HepG2 (cell line): ENCODE results near the gene DDX31. TPM values are rescaled to one million over a fixed set of nuclear protein-coding genes. Genes with fewer than 3 reads are reported as not detected.

Source experiments
- ATAC-seq: fragments of 200-7000 bp; cut with Tn5 transposase; 3 replicates; pipeline ENCODE4 v1.9.1; 2020; ENCODE audit warnings: mild to moderate bottlenecking, moderate library complexity
- BruUV-seq: library from RNA; stranded (reverse); fragments of 400-500 nt; replicated peaks from 2 replicates; lab custom pipeline; 2021; lab: Mats Ljungman, UMichigan
- CTCF ChIA-PET: fragments of 300-600 bp; formaldehyde crosslinking; extraction: SDS; loops from one replicate; lab custom pipeline; 2021; ENCODE audit warnings: low total read pairs, inconsistent platforms, low intra/inter-chr PET ratio; lab: Yijun Ruan, JAX
- POLR2A ChIA-PET: fragments of 350-600 bp; sonication (Branson Sonifier 250); formaldehyde crosslinking; loops from one replicate; lab custom pipeline; 2020; ENCODE audit warnings: antibody characterized with exemption, inconsistent platforms; lab: Yijun Ruan, JAX
- DNase-seq: peaks from one replicate; pipeline ENCODE4 v3.0.0-alpha.2; 2015; ENCODE audit warnings: low spot score
- FAIRE-seq: peaks from 3 replicates; lab custom pipeline; 2011; peaks lifted over from hg19 to GRCh38; lab: Jason Lieb, UNC
- H2AFZ ChIP-seq: one replicate; pipeline ENCODE4 v1.6.1; 2011; ENCODE audit warnings: low read length, inconsistent platforms
- H3K27ac ChIP-seq: fragments of 300-600 bp; 3 replicates; pipeline ENCODE4 v1.8.0; 2011; ENCODE audit warnings: mixed run types, mild to moderate bottlenecking, mixed read lengths, low read length, inconsistent platforms; ENCODE audit not compliant: insufficient read depth; ENCODE audit errors: extremely low read length
- H3K27me3 ChIP-seq, 2 experiments: fragments of 200-600 bp in 1 of 2; 2 replicates in 1 of 2; 3 replicates in 1 of 2; pipeline versions ENCODE4 v1.6.0 to v1.8.0; 2011; ENCODE audit warnings: low read length in 2 of 2, mild to moderate bottlenecking in 2 of 2, moderate library complexity in 2 of 2, inconsistent platforms in 1 of 2; ENCODE audit not compliant: insufficient read depth in 2 of 2, control insufficient read depth in 1 of 2
- H3K36me3 ChIP-seq, 2 experiments: fragments of 200-600 bp in 1 of 2; replicated peaks in 1 of 2; 2 replicates in 1 of 2; 3 replicates in 1 of 2; pipeline versions ENCODE4 v1.5.1 to v1.8.0; 2011; ENCODE audit warnings: low read length in 2 of 2, inconsistent platforms in 1 of 2; ENCODE audit not compliant: insufficient read depth in 2 of 2, control insufficient read depth in 1 of 2
- H3K4me1 ChIP-seq: 2 replicates; pipeline ENCODE4 v1.5.1; 2012; ENCODE audit warnings: low read length, inconsistent platforms; ENCODE audit not compliant: insufficient read depth
- H3K4me2 ChIP-seq: 2 replicates; pipeline ENCODE4 v1.6.0; 2011; ENCODE audit warnings: low read depth, low read length, inconsistent platforms
- H3K4me3 ChIP-seq, 3 experiments: fragments of 200-600 bp in 1 of 3; sonication (generic), shearing (Covaris generic) in 1 of 3; replicated peaks in 1 of 3; 2 replicates each; pipeline ENCODE4 v1.5.1; 2011 to 2016; ENCODE audit warnings: low read length in 3 of 3, inconsistent platforms in 2 of 3, low read depth in 2 of 3, mild to moderate bottlenecking in 2 of 3, control low read depth in 1 of 3, mixed read lengths in 1 of 3; ENCODE audit not compliant: insufficient read depth in 1 of 3
- H3K79me2 ChIP-seq: one replicate; pipeline ENCODE4 v1.6.1; 2011; ENCODE audit warnings: low read length, inconsistent platforms; ENCODE audit not compliant: insufficient read depth
- H3K9ac ChIP-seq: 2 replicates; pipeline ENCODE4 v1.6.0; 2011; ENCODE audit warnings: mild to moderate bottlenecking, low read depth, low read length, inconsistent platforms; ENCODE audit not compliant: insufficient read depth
- H3K9me3 ChIP-seq: 2 replicates; pipeline ENCODE4 v1.5.1; 2012; ENCODE audit warnings: mild to moderate bottlenecking, low read length
- H4K20me1 ChIP-seq: 2 replicates; pipeline ENCODE4 v1.6.0; 2011; ENCODE audit warnings: inconsistent platforms, mild to moderate bottlenecking, low read length, moderate library complexity; ENCODE audit not compliant: insufficient read depth
- ARNTL ChIP-seq: sonication (generic); formaldehyde crosslinking; IDR thresholded peaks from 2 replicates; pipeline ENCODE4 v1.4.0; 2020; ENCODE audit warnings: mild to moderate bottlenecking, missing genetic modification reagents
- BRCA1 ChIP-seq: sonication (generic); formaldehyde crosslinking; IDR thresholded peaks from 2 replicates; pipeline ENCODE4 v1.4.0; 2020; ENCODE audit warnings: missing genetic modification reagents
- HINFP ChIP-seq: sonication (generic); formaldehyde crosslinking; IDR thresholded peaks from 2 replicates; pipeline ENCODE4 v1.4.0; 2020; ENCODE audit warnings: low read depth, mild to moderate bottlenecking, missing genetic modification reagents
- HNRNPL ChIP-seq: fragments of 200-400 bp; formaldehyde crosslinking; IDR thresholded peaks from 2 replicates; pipeline ENCODE4 v1.6.1; 2017; ENCODE audit warnings: mild to moderate bottlenecking, low read depth, low read length
- NFATC3 ChIP-seq: sonication (generic); formaldehyde crosslinking; IDR thresholded peaks from 2 replicates; pipeline ENCODE4 v1.5.1; 2020; ENCODE audit warnings: mild to moderate bottlenecking, missing genetic modification reagents
- TAF1 ChIP-seq: sonication (generic); formaldehyde crosslinking; IDR thresholded peaks from 2 replicates; pipeline ENCODE4 v1.4.0; 2020; ENCODE audit warnings: missing genetic modification reagents
- ZNF20 ChIP-seq: sonication (generic); formaldehyde crosslinking; IDR thresholded peaks from 2 replicates; pipeline ENCODE4 v1.4.0; 2020; ENCODE audit warnings: mild to moderate bottlenecking, moderate library complexity, missing genetic modification reagents
- ZNF773 ChIP-seq: sonication (generic); formaldehyde crosslinking; IDR thresholded peaks from 2 replicates; pipeline ENCODE4 v1.4.0; 2020; ENCODE audit warnings: missing genetic modification reagents, borderline replicate concordance
- ZSCAN25 ChIP-seq: sonication (generic); formaldehyde crosslinking; IDR thresholded peaks from 2 replicates; pipeline ENCODE4 v1.8.0; 2022; ENCODE audit warnings: mild to moderate bottlenecking, missing genetic modification reagents
- WGBS: methylation state at CpG from one replicate; pipeline ENCODE4 v1.1.6; 2017; ENCODE audit warnings: low lambda C conversion rate; 5-methylcytosine and 5-hydroxymethylcytosine counted together
- in situ Hi-C: cut with HindIII; loops from 2 replicates; pipeline ENCODE4 v1.10.0; 2017; ENCODE audit warnings: low pct_unique_long_range_greater_than_20kb; ENCODE audit not compliant: extremely low pct_ligation_motif_present
- intact Hi-C: fragments of 100-400 bp; cut with micrococcal nuclease; formaldehyde crosslinking; loops from one replicate; pipeline ENCODE4 v1.10.0; 2022; ENCODE audit not compliant: unreplicated experiment
- polyA plus RNA-seq, 8 experiments: library from polyadenylated mRNA; depleted of rRNA in 3 of 8; stranded (reverse) in 7 of 8; unstranded in 1 of 8; fragments of >200 nt; fragmentation: Illumina TruSeq in 4 of 8; extraction: Trizol in 4 of 8; gene quantifications; 2 replicates each; pipeline versions ENCODE4 v1.2.1 to v1.2.3, GENCODE V29; 2011 to 2016; ENCODE audit warnings: low read depth in 4 of 8, missing spikeins in 1 of 8, mixed read lengths in 1 of 8; ENCODE audit not compliant: insufficient read depth in 1 of 8
- total RNA-seq, 5 experiments: library from RNA; depleted of rRNA; stranded (reverse); fragments of >200 nt; fragmentation: Illumina TruSeq; extraction: Trizol; gene quantifications; 2 replicates each; pipeline ENCODE4 v1.2.3, GENCODE V29; 2016; ENCODE audit warnings: low read depth in 1 of 5

The DDX31 gene
- total and polyA plus RNA-seq, 2 of the 13 experiments (the other 11 are each of a cell fraction or from before 2014, with no cell fraction given), result 11.4 to 16.3 TPM

GRCh38 chr9:132547976-132548730 is 121.6 kb downstream of the DDX31 start:
- WGBS, result 26% methylated on average over 19 of the region's 21 CpGs
- POLR2A ChIA-PET, result no interaction called here
- Histone ChIP-seq H3K36me3 (no peaks in the 10 kb centered on the region), H2AFZ (no peak overlapping the region), H3K27me3 (peaks cover 4 to 55% of the 10 kb centered on the region in 2 experiments), H3K4me1 (peaks cover 8% of the 10 kb centered on the region; the same call in 1 of the 2 replicates), H3K4me3 (no peak overlapping the region), H3K9me3 (no peaks in the 10 kb centered on the region), H3K9ac (no peak overlapping the region), H4K20me1 (no peaks in the 10 kb centered on the region), H3K27ac (no peak overlapping the region), H3K4me2 (no peak overlapping the region), H3K79me2 (no peaks in the 10 kb centered on the region)
- no TSS peak for BruUV-seq
- DNase-seq (no peak), ATAC-seq (no peak), FAIRE-seq (no peak)
- TF ChIP-seq ARNTL (CRISPR knock-in tag) (no peak), TAF1 (CRISPR knock-in tag) (no peak), ZNF20 (CRISPR knock-in tag) (no peak), HINFP (CRISPR knock-in tag) (no peak), NFATC3 (CRISPR knock-in tag) (no peak), ZNF773 (CRISPR knock-in tag) (no peak), HNRNPL (no peak), BRCA1 (CRISPR knock-in tag) (no peak), ZSCAN25 (no peak)
- CTCF ChIA-PET, result no interaction called here
- in situ Hi-C loops (no loop called here), intact Hi-C loops (no loop called here)
